Measurements from ENCODE around the gene MYO5C.
"Not testable (repeated sequence)": the region's sequence is repeated elsewhere in the genome, so short reads cannot be mapped to it uniquely, and the experiment has no call there.

MYO5C gene

GRCh38 chr15:52204657-52205056, 90.9 kb downstream of the MYO5C start:
- no peak for DNase-seq

- no peak for DNase-seq
These were observed 94.7 kb downstream of the MYO5C start for GRCh38 chr15:52200831-52201365.

DNA sequence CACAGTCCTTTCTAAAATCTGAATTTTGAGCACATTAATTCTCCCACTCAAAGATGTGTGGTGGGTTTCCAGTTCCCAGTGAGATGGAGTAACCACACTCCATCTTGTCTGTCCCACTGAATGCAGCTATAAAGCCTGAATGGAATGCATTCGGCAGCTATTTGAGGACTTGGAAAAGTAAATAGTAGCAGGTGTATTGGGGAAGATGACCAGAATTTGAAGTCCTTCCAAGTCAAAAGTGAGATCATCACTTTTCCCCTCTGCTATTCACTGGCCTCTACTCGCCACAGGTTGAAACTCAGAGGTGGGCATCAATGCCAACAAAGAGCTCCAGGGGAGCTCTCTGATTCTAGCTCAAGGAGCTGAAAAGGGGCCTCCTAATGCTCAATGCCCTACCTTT, 96.3 kb downstream of the MYO5C start:
- DNase-seq: no peak

- DNase-seq: no peak
These were observed 98.7 kb downstream of the MYO5C start for GRCh38 chr15:52196891-52197290.

GRCh38 chr15:52193791-52194190, 101.8 kb downstream of the MYO5C start:
- no peak for DNase-seq

GRCh38 chr15:52193321-52193720, 102.3 kb downstream of the MYO5C start:
- DNase-seq: no peak

DNA sequence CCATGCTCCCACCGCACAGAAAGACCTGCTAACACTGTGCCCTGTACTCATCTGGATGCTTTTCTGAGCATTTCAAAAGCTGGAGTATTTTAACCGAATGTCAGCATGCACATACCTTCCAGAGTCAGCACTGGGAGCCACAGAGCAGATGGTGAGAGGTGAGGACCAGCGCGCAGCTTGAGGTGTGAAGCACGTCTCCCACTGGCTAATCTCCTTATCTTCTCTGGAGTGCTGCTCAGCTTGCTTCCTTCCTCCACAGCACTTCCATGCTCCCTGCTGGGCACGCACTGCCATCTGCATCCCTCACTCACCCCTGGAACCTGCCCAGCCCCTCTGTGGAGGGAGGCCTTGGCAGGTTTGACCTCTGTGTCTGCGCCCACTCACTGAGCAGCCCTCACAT, 104.4 kb downstream of the MYO5C start, which contains the start of gene GNB5:
TSS of gene GNB5 (minus strand) at position 186 of the 400 bp plus-strand sequence. CDS start 6,716 bp downstream, outside the sequence.
- no peak for DNase-seq

GRCh38 chr15:52186651-52187486, 108.7 kb downstream of the MYO5C start:
- no peak for DNase-seq

DNA sequence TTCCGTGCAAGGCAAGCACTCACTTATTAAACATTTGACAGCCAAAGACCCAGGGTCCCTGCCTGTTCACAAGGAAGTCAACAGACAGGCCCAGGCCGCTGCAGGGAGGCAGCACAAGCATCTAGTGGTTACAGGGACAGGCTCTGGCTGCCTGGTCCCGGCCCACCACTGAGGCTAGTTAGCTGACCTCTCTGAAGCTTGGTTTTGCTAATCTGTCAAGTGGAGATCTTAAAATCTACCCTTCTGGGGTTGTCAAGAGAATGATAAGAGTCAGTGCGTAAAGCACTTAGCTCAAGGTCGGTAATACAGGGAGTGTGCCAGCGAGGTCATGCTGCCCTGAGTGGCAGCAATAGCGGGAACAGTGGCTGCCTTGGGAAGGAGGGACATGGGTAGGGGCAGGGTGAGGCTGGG, 110.4 kb downstream of the MYO5C start:
- no peak for DNase-seq

GRCh38 chr15:52184721-52185120, 110.9 kb downstream of the MYO5C start:
- no peak for DNase-seq

DNA sequence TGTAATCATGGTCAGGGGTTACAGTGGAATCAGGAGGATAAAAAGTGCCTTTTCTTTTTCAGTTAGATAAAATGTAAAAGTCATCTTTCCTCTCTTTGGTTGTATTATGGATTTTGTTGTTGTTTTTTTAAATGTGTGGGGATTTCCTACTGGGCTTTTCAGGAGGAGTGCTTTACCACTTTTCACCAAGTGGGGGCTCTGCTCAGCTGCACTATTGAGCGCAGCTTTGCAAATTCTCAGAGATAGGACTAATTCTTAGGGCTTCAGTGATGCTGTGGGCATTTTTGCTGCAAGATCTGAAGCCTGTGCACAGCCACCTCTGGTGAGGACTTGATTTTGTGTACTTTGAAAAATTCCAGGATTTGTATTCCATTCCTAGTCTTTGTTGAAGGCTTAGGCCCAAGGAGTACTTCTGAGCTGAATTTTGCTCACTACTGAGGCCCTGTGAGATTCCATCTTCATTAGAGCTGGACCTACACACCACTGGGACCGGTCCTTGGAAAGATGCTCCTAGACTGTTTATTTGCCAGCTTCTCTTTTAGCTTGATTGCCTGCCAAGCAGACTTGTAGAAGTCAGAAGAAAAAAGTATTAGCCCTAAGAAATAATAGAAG, 111.9 kb downstream of the MYO5C start:
- peak; percentile 8 to 10 for DNase-seq

- no peak for DNase-seq
These were observed 113.4 kb downstream of the MYO5C start for GRCh38 chr15:52181938-52182780.

- DNase-seq: no peak
These were observed 114.7 kb downstream of the MYO5C start for GRCh38 chr15:52180851-52181450.

DNA sequence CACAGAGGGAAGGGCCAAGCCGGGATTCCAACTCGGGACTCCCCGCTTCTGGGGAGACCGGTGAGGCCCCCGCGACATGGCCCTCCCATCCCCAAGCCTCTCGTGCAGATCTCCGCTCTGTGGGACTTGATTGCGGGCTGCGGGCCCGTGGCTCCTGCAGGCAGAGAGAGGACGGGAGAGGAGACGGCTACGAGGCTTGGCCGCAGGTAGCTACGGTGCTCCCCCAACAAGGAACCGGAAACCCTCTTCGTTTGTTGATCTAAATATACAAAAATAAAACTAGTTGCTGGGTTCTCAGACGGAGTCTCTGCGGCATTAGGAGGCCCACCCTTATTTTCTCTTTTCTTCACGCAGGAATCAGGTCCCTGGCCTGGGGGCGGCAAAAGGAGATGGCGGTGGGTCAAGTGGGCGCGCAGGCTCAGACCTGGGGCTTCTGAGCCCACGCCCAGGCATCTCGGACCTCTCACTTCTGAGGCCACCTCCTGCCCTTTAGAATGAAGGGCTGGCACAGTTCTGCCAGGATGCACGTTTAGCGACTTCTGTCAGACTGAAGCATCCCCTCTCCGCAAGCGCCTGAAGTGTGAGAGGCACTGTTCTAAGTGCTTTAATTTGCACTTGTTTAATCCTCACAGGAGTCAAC, 115.3 kb downstream of the MYO5C start:
- peak in 1 of 2 experiments; percentile 9 for DNase-seq

DNA sequence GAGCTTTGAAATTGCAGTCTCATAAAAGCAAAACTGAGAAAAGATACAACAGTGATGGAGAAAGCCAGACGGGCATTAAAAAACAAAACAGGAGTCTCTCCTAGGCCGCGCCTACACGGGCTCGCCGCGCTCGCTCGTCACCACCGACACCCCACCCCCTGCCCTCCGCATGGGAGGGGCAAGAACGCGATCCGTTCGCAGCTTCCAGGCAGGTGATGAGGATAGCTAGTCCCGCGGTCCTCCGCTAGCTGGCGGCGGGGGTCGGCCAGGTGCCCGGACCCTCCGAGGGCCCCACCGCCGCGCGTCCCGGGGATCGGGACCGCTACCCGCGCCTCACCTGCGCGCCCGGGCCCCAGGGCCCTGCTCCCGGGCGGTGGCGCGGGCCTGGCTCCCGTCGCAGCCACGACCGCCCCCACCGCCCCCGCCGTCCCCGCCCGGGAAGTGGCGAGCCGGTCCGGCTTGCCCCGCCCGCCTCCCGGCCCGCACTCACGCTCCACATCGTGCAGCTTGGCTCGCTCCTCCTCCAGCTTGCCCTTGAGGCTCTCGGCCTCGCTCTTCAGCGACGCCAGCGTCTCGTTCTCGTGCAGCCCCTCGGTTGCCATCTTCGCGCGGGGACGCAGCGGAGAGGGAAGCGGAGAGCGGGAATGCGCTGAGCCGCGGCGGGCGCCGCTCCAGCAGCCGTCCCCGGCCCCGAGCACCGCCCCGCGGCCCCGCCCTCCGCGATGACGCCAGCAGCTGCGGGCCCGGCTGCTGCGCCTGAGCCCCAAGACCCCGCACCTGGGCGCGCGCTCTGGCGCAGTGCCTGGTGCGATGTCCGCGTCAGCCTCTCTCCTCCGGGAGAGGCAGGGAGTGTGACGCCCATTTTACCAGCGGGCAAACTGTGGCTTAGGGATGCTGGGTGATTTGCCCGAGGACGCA, 116.1 kb downstream of the MYO5C start:
- peak; percentile 74 to 84 for DNase-seq

DNA sequence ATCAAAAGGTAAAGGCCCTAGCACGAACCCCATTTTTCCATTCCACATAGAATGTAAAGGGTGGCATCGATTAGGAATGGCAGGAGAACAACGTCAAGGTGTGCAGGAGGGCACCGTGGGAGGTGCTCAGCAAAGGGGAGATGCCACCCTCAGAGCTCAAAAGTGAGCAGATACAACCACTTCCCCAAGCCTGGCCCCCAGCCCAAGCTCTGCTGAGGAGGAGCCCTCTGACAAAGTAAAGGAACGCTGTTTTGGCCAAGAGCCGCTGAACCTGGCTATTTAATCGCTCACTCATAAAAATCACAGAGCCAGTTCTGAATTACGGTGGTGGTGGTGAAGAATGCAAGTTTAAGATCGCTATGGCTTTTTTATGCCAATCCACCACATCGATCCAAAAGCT, 116.8 kb downstream of the MYO5C start:
- no peak for DNase-seq

GRCh38 chr15:52172869-52173268, 122.7 kb downstream of the MYO5C start:
- no peak for DNase-seq

DNA sequence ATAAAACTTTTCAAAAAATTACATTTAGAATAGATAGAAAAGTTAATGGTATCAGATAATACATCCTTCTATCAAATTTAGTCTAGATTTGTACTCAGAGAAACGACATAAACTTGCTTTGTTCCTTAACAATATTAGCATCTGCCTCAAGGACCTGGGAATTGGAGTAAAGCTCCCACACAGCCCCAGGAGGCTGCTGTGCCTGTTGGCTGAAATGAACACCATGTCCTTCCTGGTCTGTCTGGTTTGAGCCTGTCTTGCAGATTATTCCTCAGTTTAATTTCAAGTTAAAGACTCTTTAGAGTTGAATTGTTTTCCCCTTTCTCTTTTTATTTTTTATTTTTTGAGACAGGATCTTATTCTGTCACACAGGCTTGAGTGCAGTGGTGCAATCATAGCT, 123.8 kb downstream of the MYO5C start:
- no peak for DNase-seq

DNA sequence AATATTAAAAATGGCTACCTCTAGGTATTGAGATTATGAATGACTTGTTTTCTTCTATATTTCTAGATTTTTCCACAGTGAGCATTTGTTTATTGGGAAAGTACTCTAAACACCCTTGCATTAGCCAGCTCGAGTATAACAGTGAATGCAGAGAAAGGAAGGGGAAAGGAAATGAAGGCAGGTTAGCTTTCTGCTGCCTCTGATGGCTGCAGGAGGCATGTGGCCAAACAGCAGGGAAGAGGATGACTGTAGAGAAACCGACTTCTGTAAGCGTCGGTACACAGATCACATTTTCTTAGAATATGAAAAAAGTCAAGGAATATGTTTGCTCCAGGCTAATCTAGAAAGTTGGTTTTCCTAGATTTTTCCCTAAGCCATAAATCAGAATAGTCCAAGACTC, 124.2 kb downstream of the MYO5C start:
- DNase-seq: no peak

DNA sequence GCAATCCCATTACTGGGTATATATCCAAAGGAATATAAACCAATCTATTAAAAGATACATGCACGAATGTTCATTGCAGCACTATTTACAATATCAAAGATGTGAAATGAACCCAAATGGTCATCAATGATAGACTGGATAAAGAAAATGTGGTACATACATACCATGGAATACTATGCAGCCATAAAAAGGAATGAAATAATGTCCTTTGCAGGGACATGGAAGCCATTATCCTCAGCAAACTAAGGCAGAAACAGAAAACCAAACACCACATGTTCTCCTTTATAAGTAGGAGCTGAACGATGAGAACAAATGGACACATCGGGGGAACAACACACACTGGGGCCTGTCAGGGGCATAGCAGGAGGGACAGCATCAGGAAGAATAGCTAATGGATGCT, 125.4 kb downstream of the MYO5C start:
- DNase-seq: not testable (repeated sequence)

Measured in SHP77 (cell line).